Esophagus mucosa (tissue), 1 donor: ENCODE results near the gene TNFRSF8. TPM values are rescaled to one million over a fixed set of nuclear protein-coding genes. Genes with fewer than 3 reads are reported as not detected.
"Not testable (repeated sequence)": the region's sequence is repeated elsewhere in the genome, so short reads cannot be mapped to it uniquely, and the experiment has no call there.

Source experiments
- ATAC-seq: fragments of 200-7000 bp; cut with Tn5 transposase; one replicate; pipeline ENCODE4 v1.9.1; 2020
- total RNA-seq: library from RNA; stranded (reverse); gene quantifications from one replicate; pipeline ENCODE4 v1.2.4, GENCODE V29; 2023
- donor health status: DM: yes; HTN: yes; CAD: no.

The TNFRSF8 gene
- 0.12 TPM for total RNA-seq

DNA sequence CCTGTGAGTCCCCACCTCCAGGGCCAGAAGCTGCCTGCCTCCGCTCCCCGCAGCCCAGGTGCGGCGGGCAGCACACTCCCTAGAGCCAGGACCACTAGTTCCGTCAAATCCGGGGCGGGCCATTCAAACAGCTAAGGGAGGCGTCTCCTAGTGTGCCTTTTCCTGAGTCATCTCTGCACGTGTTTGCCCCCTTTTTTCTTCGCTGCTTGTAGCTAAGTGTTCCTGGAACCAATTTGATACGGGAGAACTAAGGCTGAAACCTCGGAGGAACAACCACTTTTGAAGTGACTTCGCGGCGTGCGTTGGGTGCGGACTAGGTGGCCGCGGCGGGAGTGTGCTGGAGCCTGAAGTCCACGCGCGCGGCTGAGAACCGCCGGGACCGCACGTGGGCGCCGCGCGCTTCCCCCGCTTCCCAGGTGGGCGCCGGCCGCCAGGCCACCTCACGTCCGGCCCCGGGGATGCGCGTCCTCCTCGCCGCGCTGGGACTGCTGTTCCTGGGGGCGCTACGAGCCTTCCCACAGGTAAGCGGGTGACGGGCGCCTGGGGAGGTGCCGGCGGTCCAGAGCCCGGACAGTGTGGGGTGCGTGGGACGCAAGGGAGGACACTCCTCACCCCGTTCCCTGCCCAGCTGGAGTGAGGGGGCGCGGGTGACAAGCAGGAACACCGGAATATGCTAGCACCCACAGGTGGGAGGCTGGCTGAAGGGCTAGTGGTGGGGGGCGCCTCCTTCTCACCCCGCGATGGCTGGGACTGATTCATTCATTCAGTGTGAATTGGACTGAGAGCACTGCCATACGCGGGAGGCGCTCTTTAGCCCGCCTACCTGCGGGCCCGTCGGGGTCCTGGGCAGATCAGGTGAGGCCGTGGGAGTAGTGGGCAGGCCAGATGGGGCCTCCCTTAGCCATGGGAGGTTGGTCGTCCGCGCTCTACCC, at the start of gene TNFRSF8:
Gene TNFRSF8, plus strand, starts transcription at position 163 of the 932 bp plus-strand sequence. Its CDS starts 296 bp downstream, at position 459.
- ATAC-seq = peak; percentile 30

DNA sequence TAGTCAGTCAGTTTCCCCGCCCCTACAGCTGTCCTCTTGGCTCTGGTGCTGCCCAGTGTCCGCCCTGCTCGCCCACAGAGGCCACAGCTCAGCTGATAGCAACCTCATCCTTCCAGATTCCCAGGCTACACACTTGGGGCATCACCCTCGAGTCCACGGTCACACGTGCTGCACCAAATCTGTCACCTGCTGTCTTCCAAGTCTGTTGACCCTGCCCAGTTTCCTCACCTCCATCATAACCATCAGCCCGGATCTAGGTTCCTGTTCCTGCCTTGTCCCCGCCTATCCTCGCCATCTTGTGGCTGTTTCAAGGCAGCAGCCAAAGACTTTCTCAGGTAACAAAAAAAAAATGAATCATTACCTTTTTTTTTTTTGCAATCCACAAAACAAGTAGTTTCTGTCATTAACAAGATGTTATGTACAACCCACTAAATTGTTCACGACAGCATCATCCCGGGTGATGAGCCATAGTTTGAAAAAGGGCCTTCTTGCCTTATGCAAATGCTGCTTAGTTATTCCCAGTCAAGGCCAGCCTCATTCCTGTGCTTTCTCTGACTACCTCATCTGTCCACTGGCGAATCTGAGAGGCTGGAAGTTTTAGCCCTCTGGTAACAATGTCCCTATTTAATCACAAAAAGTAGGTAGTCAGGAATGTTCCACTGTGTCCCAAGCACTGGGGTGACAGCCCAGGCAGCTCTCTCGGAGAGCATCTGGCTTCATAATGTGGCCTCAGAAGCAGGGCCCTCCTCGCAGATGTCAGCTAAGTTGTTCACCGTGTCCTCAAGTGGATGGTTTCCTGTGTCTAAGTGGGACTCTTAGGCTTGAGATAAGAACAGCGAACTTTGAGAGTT, 48.7 kb upstream of the TNFRSF8 start:
- peak; percentile 7 for ATAC-seq

DNA sequence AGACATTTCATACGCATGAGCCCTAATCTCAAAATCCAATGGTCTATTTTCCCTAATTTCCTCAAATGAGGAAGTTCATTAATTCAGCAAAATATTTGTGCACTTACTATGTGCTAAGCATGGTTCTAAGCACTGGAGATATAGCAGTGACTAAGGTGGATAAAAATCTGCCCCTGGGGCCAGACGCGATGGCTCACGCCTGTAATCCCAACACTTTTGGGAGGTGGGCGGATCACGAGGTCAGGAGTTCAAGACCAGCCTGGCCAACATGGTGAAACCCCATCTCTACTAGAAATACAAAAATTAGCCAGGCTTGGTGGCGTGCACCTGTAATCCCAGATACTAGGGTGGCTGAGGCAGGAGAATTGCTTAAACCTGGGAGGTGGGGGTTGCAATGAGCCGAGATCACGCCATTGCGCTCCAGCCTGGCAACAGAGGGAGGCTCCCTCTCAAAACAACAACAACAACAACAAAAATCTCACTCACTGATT, 48.1 kb upstream of the TNFRSF8 start:
- no peak for ATAC-seq

DNA sequence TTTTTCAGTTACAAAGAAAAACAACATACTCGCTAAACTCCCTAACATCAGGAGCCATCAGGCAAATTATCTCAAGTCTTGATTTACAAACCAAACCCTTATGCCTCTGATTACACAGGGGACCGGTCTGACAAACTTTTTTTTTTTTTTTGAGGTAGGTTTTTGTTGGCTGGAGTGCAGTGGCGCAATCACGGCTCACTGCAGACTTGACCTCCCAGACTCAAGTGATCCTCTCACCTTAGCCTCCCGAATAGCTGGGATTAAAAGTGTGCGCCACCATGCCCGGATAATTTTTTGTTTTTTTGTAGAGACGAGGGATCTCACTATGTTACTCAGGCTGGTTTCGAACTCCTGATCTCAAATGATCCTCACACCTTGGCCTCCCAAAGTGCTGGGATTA, 47.6 kb upstream of the TNFRSF8 start:
- no peak for ATAC-seq

DNA sequence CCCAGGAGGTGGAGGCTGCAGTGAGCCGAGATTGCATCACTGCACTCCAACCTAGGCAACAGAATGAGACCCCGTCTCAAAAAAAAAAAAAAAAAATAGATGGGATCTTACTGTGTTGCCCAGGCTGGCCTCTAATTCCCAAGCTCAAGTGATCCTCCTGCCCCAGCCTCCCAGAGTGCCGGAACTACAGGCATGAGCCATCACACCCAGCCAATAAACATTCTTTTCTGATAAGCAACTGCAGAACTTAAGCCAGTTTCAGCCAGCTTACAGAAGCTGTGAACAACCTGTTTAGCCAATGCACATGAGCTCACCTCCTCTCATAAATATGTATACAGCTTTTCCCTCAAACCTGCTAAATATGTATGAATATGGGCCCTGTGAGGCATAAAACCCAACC, 46.9 kb upstream of the TNFRSF8 start:
- ATAC-seq = no peak

DNA sequence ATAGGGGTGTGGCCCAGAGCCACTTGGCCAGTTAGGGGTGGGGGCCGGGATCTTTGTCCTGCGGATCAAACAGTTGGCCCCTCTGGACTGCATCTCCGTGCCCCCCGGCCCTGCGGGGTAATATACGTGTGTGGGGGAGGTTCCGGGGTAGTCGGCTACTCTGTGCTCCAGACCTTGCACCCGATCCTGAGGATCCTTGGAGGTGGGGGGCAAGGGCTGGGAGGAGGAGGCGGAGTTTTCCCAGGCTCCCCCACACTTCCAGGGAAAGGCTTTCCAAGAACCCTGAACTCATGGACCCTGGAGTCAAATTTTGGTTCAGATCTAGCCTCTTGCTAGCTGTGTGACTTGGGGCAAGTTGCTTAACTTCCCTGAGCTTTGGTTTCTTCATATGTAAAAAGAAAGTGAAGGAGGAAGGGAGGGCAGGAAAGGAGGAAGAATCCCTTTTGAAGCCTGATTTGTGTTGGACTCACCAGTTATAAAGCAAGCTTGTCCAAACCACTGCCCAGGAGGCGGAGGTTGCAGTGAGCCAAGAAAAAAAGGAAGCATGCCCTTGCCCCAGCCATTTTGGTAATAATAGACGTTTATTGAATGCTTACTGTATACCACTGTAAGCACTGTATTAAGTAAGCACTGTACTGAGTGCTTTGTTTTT, 43.1 kb upstream of the TNFRSF8 start:
- peak; percentile 7 for ATAC-seq

DNA sequence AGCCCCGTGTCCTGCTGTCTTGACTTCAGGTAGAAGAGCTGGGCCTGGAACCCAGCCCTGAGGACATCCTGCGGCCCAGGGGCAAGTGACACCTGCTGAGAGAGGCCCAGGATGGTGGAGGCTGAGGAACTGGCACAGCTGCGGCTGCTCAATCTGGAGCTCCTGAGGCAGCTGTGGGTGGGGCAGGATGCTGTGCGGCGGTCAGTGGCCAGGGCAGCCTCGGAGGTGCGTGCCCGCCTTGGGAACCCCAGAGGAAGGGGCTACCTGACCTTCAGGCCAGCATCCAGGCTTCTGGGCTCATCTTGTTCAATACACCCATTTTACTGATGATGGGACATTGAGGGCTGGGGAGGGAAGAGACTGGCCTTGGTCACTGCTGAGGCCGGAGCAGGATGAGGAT, 41.5 kb upstream of the TNFRSF8 start:
- ATAC-seq = no peak

DNA sequence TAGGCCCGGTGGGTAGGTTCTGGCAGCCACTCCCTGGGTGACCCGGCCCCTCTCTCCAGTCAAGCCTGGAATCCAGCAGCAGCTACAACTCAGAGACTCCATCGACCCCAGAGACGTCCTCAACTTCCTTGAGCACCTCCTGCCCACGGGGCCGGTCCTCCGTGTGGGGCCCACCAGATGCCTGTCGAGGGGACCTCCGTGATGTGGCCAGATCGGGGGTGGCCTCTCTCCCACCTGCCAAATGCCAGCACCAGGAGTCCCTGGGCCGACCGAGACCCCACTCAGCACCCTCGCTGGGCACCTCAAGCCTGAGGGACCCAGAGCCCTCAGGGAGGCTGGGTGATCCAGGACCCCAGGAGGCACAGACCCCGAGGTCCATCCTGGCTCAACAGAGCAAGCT, 41.1 kb upstream of the TNFRSF8 start:
- no peak for ATAC-seq

DNA sequence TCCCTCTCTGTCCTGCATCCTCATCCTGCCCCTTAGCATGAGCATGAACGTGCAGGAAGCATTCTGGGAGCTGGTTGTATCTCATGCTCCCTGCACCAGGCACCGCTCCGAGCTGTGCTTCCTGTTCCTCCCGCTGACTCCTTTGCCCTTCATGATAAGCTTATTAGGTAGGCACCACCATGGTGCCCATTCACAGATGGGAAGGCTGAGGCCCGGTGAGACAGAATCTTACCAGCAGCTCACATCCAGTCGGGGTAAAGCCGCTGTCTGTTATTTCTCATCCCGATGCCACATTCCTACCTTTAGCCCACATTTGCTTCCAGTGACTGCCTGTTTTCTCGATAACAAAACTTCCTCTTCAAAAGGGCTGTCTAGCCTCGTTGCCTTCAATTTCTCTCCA, 36.5 kb upstream of the TNFRSF8 start:
- no peak for ATAC-seq

DNA sequence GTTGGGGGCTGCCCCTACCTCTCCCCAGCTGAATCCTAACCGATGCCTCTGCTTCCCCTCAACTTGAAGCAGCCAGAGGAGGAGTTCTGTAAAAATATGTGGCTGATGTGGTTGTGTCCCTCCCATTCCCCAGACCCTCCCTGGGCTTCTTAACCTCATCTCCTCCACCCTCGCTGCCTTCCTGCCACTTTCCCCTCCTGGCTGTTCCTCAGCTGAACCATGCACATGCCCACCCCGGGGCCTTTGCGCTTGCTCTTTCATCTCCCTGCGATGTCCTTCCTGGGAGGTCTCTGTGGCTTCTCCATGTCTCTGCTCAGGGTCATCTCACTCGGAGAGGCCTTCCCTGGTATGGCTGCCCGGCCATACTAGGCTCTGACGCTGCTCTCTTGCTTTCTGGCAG, 34.9 kb upstream of the TNFRSF8 start:
- ATAC-seq = no peak

DNA sequence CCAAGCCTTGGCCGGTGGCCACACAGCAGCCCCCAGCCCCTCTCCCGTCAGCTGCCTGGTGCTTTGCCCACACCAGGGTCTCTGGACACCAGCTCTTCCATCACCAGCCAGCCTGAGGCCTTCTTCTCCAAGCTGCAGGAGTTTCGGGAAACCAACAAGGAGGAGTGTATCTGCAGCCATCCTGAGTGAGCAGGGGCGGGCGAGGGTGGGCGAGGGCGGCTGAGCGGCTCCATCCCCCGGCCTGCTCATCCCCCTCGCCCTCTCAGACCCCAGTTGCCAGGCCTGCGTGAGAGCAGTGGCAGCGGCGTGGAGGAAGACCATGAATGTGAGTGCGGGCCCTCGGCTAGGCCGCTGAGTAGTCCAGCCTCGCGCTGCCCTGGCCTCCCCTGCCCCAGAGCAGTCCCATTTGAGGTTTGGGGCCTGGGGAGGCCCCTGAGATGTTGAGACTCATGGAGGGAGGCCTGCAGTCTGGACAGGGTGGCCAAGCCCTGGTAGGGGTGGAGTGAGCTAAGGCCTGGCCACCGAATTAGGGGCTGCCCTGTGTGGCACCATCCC, 34.1 kb upstream of the TNFRSF8 start:
- ATAC-seq = no peak

DNA sequence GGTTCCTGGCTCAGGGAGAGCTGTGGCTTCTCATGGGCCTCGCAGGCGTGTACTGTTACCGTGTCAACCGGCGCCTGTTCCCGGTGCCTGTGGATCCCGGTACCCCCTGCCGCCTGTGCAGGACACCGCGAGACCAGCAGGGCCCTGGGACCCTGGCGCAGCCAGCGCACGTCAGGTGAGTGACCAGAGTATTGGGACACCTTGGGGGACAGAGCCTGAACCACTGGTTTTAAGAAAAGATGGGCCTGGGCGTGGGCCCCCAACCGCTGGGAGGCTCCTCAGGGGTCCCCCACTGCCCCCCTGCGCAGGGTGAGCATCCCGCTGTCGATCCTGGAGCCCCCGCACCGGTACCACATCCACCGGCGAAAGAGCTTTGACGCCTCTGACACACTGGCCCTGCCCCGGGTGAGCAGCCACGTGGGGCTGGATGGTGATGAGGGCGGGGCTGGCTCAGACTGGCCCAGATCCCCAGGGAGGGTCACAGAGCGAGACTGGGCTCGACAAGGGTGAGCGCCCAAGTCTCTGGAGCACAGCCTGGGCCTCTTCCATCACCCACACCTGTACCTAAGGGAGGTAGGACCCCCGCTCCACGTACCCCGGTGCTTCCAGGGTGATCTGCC, 33.3 kb upstream of the TNFRSF8 start:
- ATAC-seq = peak; percentile 24

DNA sequence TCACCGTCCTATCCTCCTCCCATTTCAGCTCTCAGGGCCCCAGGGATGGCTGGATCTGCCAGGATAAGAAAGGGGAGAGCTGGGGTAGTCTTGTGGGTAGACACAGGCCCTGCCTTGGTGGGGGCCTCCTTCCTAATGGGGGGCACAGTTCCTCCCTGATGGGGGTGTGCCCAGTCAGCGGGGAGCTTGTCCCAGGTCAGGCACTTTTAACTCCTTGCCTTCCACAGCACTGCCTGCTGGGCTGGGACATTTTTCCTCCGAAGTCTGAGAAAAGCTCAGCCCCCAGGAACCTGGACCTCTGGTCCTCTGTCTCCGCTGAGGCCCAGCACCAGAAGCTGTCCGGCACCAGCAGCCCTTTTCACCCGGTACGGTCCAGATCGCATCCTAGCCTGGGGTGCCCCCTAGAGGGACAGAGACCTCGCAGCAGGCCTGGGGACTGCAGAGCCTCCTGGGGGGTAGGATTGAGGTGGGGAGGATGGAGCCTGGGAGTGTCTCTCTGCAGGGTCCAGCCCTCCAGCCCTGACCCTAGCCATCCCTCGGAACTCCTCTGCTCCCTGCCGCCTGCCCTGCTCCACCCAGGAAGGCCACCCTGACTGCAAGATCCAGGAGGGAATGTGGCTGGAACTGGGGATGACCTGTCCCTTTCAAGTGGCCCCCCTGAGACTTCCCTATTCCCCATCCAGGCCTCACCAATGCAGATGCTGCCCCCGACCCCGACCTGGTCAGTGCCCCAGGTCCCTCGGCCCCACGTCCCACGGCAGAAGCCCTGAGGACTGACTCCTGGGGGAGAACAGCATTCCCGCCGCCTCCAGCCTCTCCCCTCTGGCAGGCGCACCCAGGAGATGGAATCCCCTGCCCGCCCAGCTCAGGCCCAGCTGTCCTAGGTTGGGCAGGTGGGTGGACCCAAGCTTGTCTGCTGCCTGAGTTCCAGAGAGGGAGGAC, 31.8 kb upstream of the TNFRSF8 start:
- ATAC-seq = peak; percentile 62

DNA sequence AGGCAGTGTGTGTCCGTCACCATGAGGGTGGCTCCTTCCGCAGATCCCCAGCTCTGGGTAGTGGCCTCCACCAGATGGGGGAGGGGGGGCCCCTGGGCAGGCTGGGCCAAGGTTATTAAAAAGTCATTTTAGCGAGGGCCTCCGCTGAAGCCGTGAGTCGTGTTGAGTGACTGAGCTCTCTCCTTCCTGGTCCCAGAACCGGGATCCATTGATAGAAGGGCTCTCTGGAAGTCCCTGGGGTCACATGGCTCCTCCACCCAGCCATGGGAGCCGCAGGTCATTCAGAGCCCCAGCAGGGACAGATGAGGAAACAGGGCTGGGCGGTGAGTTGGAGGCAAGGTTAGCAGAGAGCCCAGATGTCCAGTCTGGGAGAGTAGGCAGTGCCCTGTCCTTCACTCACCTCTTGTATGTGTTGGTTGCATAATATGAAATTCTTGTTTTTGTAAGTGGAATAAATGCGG, 30.9 kb upstream of the TNFRSF8 start:
- ATAC-seq = no peak

DNA sequence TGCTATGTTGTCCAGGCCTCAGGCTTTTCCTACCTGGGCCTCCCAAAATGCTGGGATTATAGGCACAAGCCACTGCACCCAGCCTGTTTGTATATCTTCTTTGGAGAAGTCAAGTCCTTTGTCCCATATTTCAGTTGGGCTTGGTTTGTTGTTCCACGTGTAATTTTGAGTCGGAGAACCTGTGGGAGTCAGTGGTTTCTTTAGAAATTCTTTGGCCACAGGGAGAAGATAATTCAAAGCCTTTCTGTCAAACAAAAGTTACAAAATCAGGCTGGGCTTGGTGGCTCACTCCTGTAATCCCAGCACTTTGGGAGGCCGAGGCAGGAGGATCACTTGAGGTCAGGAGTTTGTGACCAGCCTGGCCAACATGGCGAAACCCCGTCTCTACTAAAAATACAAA, 29.7 kb upstream of the TNFRSF8 start:
- not testable (repeated sequence) for ATAC-seq

DNA sequence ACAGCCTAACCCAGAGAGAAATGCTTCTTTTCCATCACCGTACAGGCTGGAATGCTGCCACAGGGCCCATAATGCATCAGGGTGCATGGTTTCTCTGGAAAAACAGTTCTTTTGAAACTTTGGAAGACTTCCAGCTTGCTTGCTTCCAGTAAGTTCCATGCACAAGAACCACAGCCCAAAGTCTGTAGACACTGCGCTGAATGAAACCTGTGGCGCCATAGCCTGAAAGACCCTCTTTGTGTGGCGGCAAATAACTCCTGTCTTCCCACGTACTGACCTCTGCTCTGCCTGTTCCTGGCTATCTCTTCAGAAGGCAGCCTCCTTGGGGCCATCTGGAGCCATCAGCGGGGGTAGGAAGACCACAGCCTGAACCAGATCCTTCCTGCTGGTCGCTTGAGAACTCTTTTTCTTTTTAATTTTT, 28.7 kb upstream of the TNFRSF8 start:
- ATAC-seq = no peak

DNA sequence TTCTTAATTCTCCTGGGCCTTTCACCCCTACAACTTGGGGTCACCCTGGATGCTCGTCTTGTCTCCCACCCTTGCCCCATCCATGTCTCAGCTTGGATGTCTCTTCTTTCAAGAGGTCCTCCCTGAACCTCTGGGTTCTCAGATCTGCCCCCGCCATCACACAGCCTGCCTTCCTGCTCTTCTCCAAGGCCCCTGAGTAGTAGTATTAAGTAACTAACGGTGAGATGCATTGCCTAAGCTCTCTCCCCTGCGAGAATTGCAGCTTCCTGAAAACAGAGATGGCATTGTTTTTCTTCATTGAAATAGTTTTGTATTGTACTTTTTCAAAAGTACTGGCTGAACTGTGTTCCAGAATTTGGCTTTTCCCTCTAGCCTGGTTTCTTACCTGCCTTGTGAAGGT, 27.8 kb upstream of the TNFRSF8 start:
- no peak for ATAC-seq

DNA sequence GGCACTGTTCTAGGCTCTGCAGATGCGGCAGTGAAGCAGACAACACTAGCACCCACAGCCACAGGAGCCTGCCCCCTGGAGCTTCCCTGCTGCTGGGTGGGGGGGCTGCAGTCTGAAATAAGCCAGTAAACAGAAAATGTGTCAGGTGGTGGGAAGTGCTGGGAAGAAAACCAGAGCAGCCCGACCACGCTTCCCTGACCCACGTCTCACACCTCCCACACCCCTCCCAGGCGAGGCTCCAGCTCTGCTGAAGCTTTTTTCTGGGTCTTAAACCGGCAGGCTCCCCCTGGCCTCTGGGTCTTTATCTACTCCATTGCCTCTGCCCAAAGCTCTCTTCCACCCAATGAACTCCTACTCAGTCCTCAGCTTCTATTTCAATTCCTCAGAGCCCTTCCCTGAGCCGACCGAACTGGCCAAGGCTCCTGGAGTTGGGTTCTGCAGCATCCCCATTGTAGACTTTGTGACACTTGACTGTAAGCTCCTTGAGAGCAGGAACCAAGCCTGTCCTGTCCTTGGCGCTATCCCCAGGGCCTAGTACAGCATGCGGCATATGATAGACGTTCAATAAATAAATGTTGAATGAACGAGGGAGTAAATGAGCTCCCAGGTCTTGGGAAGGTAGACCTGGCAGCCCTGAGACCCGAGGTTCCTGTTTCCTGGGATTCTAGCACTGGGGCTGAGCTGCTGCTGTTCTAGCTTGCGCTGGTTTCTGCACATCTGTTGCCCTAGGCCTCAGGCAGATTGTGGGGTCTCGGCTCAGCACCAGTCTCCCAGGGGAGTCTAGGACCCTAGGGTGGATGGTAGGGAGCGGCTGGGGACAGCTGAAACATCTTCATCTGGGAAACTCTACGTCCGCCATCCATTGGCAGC, 25.4 kb upstream of the TNFRSF8 start:
- ATAC-seq = no peak

DNA sequence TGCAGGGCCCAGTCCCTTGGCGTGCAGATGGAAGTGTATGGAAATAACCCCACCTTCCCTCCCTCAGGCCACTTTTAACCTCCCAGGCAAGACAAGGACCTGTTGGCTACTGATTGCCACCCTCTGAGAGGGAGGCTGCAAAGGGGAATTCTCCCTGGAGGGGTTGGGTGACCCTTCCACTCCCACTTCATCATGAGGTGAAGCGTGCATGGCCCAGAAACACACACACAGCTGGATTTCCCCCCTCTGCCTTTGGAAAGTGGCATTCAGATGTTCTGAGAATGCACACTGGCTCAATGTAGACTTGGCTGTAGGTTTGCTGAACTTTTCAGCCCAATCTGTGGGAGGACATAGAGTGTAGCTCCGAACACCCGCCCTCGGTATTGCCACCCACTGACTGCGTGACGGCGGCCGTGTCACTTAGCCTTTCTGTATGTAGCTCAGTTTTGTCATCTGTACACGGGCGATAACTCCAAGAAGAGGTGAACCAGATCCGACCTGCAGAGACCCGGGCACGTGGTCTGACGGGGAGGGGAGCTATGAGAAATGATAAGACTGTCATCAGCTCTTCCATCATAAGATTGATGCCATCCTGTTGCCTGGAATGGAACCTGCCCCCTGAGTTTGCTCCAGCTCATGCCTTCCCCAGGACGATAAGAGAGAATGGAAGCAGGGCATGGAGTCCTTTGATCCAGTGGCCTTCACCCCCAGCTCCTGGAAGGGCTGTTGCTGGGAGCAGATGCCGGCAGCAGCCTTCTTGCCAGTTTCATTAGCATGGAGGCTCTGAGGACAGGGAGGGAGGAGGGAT, 24.5 kb upstream of the TNFRSF8 start:
- ATAC-seq = no peak
